HG03565 (cell line): ENCODE data around the gene PRKCZ.

Experiments used
- ATAC-seq: cut with Tn5 transposase; IDR thresholded peaks from one replicate; pipeline ENCODE4 v1.9.1; 2021; ENCODE audit warnings: mild to moderate bottlenecking, moderate library complexity; ENCODE audit not compliant: unreplicated experiment

PRKCZ gene

GRCh38 chr1:2044510-2045319 lies 5.5 kb upstream of the PRKCZ start:
- no peak for ATAC-seq

GRCh38 chr1:2045468-2046173 lies 4.6 kb upstream of the PRKCZ start:
- ATAC-seq: no peak

GRCh38 chr1:2046174-2046917 lies 3.9 kb upstream of the PRKCZ start:
- ATAC-seq: no peak

- no peak for ATAC-seq
Observed at GRCh38 chr1:2046953-2047748, 3.1 kb upstream of the PRKCZ start.

- ATAC-seq: no peak
Observed at GRCh38 chr1:2047749-2048729, 2.2 kb upstream of the PRKCZ start.

- ATAC-seq: no peak
Observed at GRCh38 chr1:2049225-2049717, 940 bp upstream of the PRKCZ start.

GRCh38 chr1:2050461-2050792 lies 216 bp downstream of the PRKCZ start:
- no peak for ATAC-seq

GRCh38 chr1:2050793-2051682 lies 827 bp downstream of the PRKCZ start:
- ATAC-seq: no peak

GRCh38 chr1:2052054-2052679 lies 2.0 kb downstream of the PRKCZ start:
- ATAC-seq: no peak

- ATAC-seq: no peak
Observed at GRCh38 chr1:2052756-2053155, 2.5 kb downstream of the PRKCZ start.

GRCh38 chr1:2053217-2053616 lies 3.0 kb downstream of the PRKCZ start:
- ATAC-seq: no peak

GRCh38 chr1:2053784-2054376 lies 3.7 kb downstream of the PRKCZ start:
- no peak for ATAC-seq

- ATAC-seq: no peak
Observed at GRCh38 chr1:2054560-2054959, 4.3 kb downstream of the PRKCZ start.

- ATAC-seq: no peak
Observed at GRCh38 chr1:2055911-2056575, 5.8 kb downstream of the PRKCZ start.

GRCh38 chr1:2056955-2057590 lies 6.9 kb downstream of the PRKCZ start:
- ATAC-seq: no peak

- no peak for ATAC-seq
Observed at GRCh38 chr1:2059290-2059953, 9.2 kb downstream of the PRKCZ start.
